Psoas muscle (tissue), 8 donors: ENCODE results near the gene CBFA2T2. TPM values are rescaled to one million over a fixed set of nuclear protein-coding genes. Genes with fewer than 3 reads are reported as not detected.
A peak's percentile ranks its signal among the peaks of the same experiment; 100 is the strongest.

Source experiments
- ATAC-seq, 4 donors: fragments of 200-7000 bp; cut with Tn5 transposase; one replicate each; pipeline ENCODE4 v1.9.1; 2020; ENCODE audit warnings: moderate library complexity in 3 of 4, mild to moderate bottlenecking in 2 of 4
- DNase-seq, 2 donors: peaks; one replicate each; pipeline ENCODE4 v3.0.0-alpha.2; 2020
- H3K27ac ChIP-seq: fragments of 200-600 bp; one replicate; pipeline ENCODE4 v1.8.0; 2022
- H3K27me3 ChIP-seq, 3 donors: fragments of 200-600 bp in 1 of 3; one replicate each; pipeline versions ENCODE4 v1.6.1 to v1.8.0; 2013 to 2022; ENCODE audit warnings: low read length in 2 of 3, mild to moderate bottlenecking in 2 of 3, moderate library complexity in 1 of 3; ENCODE audit not compliant: insufficient read depth in 3 of 3
- H3K36me3 ChIP-seq, 2 donors: fragments of 200-600 bp in 1 of 2; one replicate each; pipeline versions ENCODE4 v1.6.1 to v1.8.0; 2013 to 2022; ENCODE audit warnings: low read depth in 1 of 2, mild to moderate bottlenecking in 1 of 2, moderate library complexity in 1 of 2; ENCODE audit not compliant: insufficient read depth in 1 of 2
- H3K4me1 ChIP-seq: fragments of 200-600 bp; one replicate; pipeline ENCODE4 v1.8.0; 2022
- H3K4me3 ChIP-seq: fragments of 200-600 bp; one replicate; pipeline ENCODE4 v1.8.0; 2022; ENCODE audit warnings: mild to moderate bottlenecking
- H3K9me3 ChIP-seq: fragments of 200-600 bp; one replicate; pipeline ENCODE4 v1.8.0; 2022
- WGBS, 3 donors: extraction: QIAGEN DNeasy Blood & Tissue Kit; methylation state at CpG; one replicate each; pipeline versions ENCODE4 v1.1.6 to v1.1.7; 2013; 5-methylcytosine and 5-hydroxymethylcytosine counted together
- intact Hi-C, 2 donors: fragments of 100-400 bp; cut with DNase I; formaldehyde crosslinking; loops; one replicate each; pipeline versions ENCODE4 v1.11.0 to v1.14.2; 2022
- polyA plus RNA-seq, 3 donors: library from polyadenylated mRNA; stranded (reverse); fragments of 200-250 nt; gene quantifications; one replicate each; pipeline ENCODE4 v1.2.3, GENCODE V29; 2013
- total RNA-seq, 4 donors: library from RNA; stranded (reverse); fragmentation: NEBNext Ultra II Directional in 2 of 4; extraction: Animal tissue kit (Norgen Biotek cat#: 25700) in 2 of 4; gene quantifications; one replicate each; pipeline versions ENCODE4 v1.2.1 to v1.2.4, GENCODE V29; 2021 to 2023
- TF ChIP-seq, protein P1 (sequence below): fragments of 200-600 bp; IDR thresholded peaks from one replicate; pipeline ENCODE4 v1.8.0; 2022; ENCODE audit warnings: antibody characterized with exemption
- donor health status: healthy with polysubstance abuse.
- donor health status: DM: no; HTN: no; CAD: no; lungs with moderate emphysema.
- donor health status: Bipolar disorder and iron deficiency.
- donor health status: healthy.
- donor health status: DM: yes; HTN: yes; CAD: no.
- donor health status: DM: no; HTN: no; CAD: no.
- donor health status: DM: no; HTN: no; CAD: no.
- donor health status: DM: yes; HTN: yes; CAD: no.

Gene CBFA2T2
- total and polyA plus RNA-seq, 7 donors = 3.8 to 9.3 (median 7.0) TPM

- Histone ChIP-seq H3K4me3 (no peak overlapping the region), H3K36me3 (no peaks in the 10 kb centered on the region)
These were observed 73.9 kb downstream of the CBFA2T2 start for GRCh38 chr20:33563788-33564187.

DNA sequence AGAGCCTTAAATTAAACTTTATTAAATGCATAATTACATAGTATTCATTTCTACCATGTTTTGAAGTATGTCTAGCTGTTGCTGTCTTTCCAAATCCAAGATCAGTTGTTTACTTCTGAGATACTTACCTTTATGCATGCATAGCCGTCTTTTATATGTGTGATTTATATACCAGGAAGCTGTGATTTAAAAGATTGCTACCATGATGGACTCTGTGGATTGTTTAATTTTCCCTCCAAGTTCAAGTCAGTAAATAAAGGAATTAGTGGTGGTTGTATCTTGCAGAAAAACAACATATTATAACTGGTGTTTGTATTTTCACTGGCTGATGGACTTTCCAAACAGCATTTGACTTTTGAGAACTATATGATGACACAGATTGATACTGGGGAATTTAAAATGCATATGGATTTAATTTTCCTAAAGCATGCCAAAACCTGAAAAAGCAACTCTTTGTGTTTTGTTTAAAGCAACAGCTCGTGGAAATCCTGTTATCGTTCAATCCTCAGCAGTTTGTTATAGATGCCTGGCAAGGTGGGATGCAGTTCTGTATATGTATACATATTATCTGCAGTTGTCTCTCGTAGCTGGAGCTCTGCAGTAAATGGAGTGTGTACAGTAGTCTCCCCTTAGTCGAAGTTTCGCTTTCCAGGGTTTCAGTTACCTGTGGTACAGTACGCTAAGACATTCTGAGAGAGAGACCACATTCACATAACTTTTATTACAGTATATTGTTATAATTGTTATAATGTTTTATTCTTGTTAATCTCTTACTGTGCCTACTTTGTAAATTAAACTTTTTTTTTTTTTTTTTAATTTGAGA is 77.1 kb downstream of the CBFA2T2 start:
- 83 to 88% (median 87%) methylated on average over 7 of the region's 7 CpGs for WGBS, 3 donors
- Histone ChIP-seq H3K27me3 (no peaks in the 10 kb centered on the region), H3K4me1 (peaks cover 22% of the 10 kb centered on the region), H3K27ac (no peak overlapping the region), H3K9me3 (no peaks in the 10 kb centered on the region), H3K4me3 (no peak overlapping the region), H3K36me3 (no peaks in the 10 kb centered on the region)
- ATAC-seq (no peak), DNase-seq (no peak)
- TF ChIP-seq, protein P1, sequence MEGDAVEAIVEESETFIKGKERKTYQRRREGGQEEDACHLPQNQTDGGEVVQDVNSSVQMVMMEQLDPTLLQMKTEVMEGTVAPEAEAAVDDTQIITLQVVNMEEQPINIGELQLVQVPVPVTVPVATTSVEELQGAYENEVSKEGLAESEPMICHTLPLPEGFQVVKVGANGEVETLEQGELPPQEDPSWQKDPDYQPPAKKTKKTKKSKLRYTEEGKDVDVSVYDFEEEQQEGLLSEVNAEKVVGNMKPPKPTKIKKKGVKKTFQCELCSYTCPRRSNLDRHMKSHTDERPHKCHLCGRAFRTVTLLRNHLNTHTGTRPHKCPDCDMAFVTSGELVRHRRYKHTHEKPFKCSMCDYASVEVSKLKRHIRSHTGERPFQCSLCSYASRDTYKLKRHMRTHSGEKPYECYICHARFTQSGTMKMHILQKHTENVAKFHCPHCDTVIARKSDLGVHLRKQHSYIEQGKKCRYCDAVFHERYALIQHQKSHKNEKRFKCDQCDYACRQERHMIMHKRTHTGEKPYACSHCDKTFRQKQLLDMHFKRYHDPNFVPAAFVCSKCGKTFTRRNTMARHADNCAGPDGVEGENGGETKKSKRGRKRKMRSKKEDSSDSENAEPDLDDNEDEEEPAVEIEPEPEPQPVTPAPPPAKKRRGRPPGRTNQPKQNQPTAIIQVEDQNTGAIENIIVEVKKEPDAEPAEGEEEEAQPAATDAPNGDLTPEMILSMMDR = no peak
- intact Hi-C loops = no loop called here

More at GRCh38 chr20:33563788-33564187, 73.9 kb downstream of the CBFA2T2 start:
- Histone ChIP-seq H3K27ac (no peak overlapping the region), H3K27me3 (no peaks in the 10 kb centered on the region), H3K9me3 (no peaks in the 10 kb centered on the region), H3K4me1 (peaks cover 22% of the 10 kb centered on the region)
- no peak for DNase-seq
- intact Hi-C loops = no loop called here
- TF ChIP-seq, protein P1 = no peak
- WGBS, 3 donors = 92 to 96% (median 93%) methylated on average over 8 of the region's 8 CpGs
- no peak for ATAC-seq

DNA sequence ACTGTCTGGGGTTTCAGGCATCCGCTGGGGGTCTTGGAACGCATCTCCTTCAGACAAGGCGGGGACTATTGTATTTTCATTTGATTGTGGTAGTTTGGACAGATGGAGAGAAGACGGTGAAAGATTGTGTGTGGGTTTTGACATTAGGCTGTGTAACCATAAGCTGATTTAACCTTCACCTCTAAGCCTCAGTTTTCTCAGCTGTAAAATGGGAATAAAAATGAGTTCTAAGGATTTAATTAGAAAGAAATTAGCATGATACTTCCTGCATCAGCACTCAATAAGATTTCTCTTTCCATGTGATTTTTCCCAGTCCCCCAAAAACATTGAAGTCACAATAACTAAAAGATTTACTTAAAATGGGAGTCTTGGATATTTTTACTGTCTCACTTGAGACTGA is 78.1 kb downstream of the CBFA2T2 start:
- Histone ChIP-seq H3K9me3 (no peaks in the 10 kb centered on the region), H3K27me3 (no peaks in the 10 kb centered on the region), H3K27ac (no peak overlapping the region), H3K4me3 (no peak overlapping the region), H3K36me3 (no peaks in the 10 kb centered on the region), H3K4me1 (peaks cover 14% of the 10 kb centered on the region)
- TF ChIP-seq, protein P1 = no peak
- whole genome bisulfite sequencing, 3 donors = 99% methylated on average over 4 of the region's 4 CpGs
- ATAC-seq (no peak), DNase-seq (no peak)
- intact Hi-C loops = no loop called here

- Histone ChIP-seq H3K27ac (no peak overlapping the region), H3K4me1 (peaks cover 14% of the 10 kb centered on the region), H3K9me3 (no peaks in the 10 kb centered on the region), H3K27me3 (no peaks in the 10 kb centered on the region), H3K4me3 (no peak overlapping the region), H3K36me3 (no peaks in the 10 kb centered on the region)
- intact Hi-C loops = no loop called here
- DNase-seq = no peak
- WGBS, 3 donors = 39 to 44% (median 43%) methylated on average over 9 of the region's 9 CpGs
- ATAC-seq = peak in 3 of 4 donors; percentile 77 to 83 (median 79)
- TF ChIP-seq, protein P1 = no peak
These were observed 78.5 kb downstream of the CBFA2T2 start for GRCh38 chr20:33568378-33568777.
